HepG2 (cell line): ENCODE measurements around the gene DUSP9. TPM values are rescaled to one million over a fixed set of nuclear protein-coding genes. Genes with fewer than 3 reads are reported as not detected.
A peak's percentile ranks its signal among the peaks of the same experiment; 100 is the strongest.

Source experiments
- ATM ChIP-seq: fragments of 450-650 bp; IDR thresholded peaks from 2 replicates; pipeline ENCODE4 v1.7.1; 2017; ENCODE audit warnings: mild to moderate bottlenecking, borderline replicate concordance
- FUBP1 ChIP-seq: sonication (generic); formaldehyde crosslinking; IDR thresholded peaks from 2 replicates; pipeline ENCODE4 v1.5.1; 2020; ENCODE audit warnings: missing genetic modification reagents, mild to moderate bottlenecking, borderline replicate concordance
- JUN ChIP-seq: sonication (generic); formaldehyde crosslinking; IDR thresholded peaks from 2 replicates; pipeline ENCODE4 v1.4.0; 2020; ENCODE audit warnings: mild to moderate bottlenecking, missing genetic modification reagents
- KLF6 ChIP-seq: IDR thresholded peaks from 2 replicates; pipeline ENCODE4 v1.8.0; 2016; ENCODE audit warnings: missing biosample characterization, missing genetic modification reagents
- MAZ ChIP-seq, 2 experiments: sonication (generic) in 1 of 2; formaldehyde crosslinking in 1 of 2; IDR thresholded peaks; 2 replicates each; pipeline versions ENCODE4 v1.5.0 to v1.6.1; 2012 to 2020; ENCODE audit warnings: low read depth in 2 of 2, mild to moderate bottlenecking in 2 of 2, borderline replicate concordance in 1 of 2, improper control_type of control experiment in 1 of 2, low read length in 1 of 2, missing genetic modification reagents in 1 of 2, moderate library complexity in 1 of 2
- SNAPC4 ChIP-seq: sonication (generic); formaldehyde crosslinking; IDR thresholded peaks from 2 replicates; pipeline ENCODE4 v1.4.0; 2020; ENCODE audit warnings: mild to moderate bottlenecking, missing genetic modification reagents
- TFDP1 ChIP-seq: IDR thresholded peaks from 2 replicates; pipeline ENCODE4 v1.6.1; 2016; ENCODE audit warnings: missing compliant biosample characterization, missing genetic modification reagents, borderline replicate concordance
- TFE3 ChIP-seq: IDR thresholded peaks from 2 replicates; pipeline ENCODE4 v1.6.1; 2016
- THRA ChIP-seq: sonication (generic); formaldehyde crosslinking; IDR thresholded peaks from 2 replicates; pipeline ENCODE4 v1.4.0; 2020; ENCODE audit warnings: missing genetic modification reagents, borderline replicate concordance
- YEATS2 ChIP-seq: sonication (generic); formaldehyde crosslinking; IDR thresholded peaks from 2 replicates; pipeline ENCODE4 v1.4.0; 2020; ENCODE audit warnings: missing genetic modification reagents, borderline replicate concordance
- ZFP91 ChIP-seq: sonication (generic); formaldehyde crosslinking; IDR thresholded peaks from 2 replicates; pipeline ENCODE4 v1.9.0; 2022; ENCODE audit warnings: missing genetic modification reagents, mild to moderate bottlenecking, borderline replicate concordance
- ZNF230 ChIP-seq: sonication (generic); formaldehyde crosslinking; IDR thresholded peaks from 2 replicates; pipeline ENCODE4 v1.4.0; 2020; ENCODE audit warnings: mild to moderate bottlenecking, missing genetic modification reagents
- ZNF552 ChIP-seq: sonication (generic); formaldehyde crosslinking; IDR thresholded peaks from 2 replicates; pipeline ENCODE4 v1.9.0; 2022; ENCODE audit warnings: missing genetic modification reagents, mild to moderate bottlenecking, borderline replicate concordance
- ZNF850 ChIP-seq: sonication (generic); formaldehyde crosslinking; conservative IDR thresholded peaks from 2 replicates; pipeline ENCODE4 v1.9.0; 2021; ENCODE audit warnings: mild to moderate bottlenecking, missing genetic modification reagents
- polyA plus RNA-seq, 8 experiments: library from polyadenylated mRNA; depleted of rRNA in 3 of 8; stranded (reverse) in 7 of 8; unstranded in 1 of 8; fragments of >200 nt; fragmentation: Illumina TruSeq in 4 of 8; extraction: Trizol in 4 of 8; gene quantifications; 2 replicates each; pipeline versions ENCODE4 v1.2.1 to v1.2.3, GENCODE V29; 2011 to 2016; ENCODE audit warnings: low read depth in 4 of 8, missing spikeins in 1 of 8, mixed read lengths in 1 of 8; ENCODE audit not compliant: insufficient read depth in 1 of 8
- total RNA-seq, 5 experiments: library from RNA; depleted of rRNA; stranded (reverse); fragments of >200 nt; fragmentation: Illumina TruSeq; extraction: Trizol; gene quantifications; 2 replicates each; pipeline ENCODE4 v1.2.3, GENCODE V29; 2016; ENCODE audit warnings: low read depth in 1 of 5

The DUSP9 gene
- total and polyA plus RNA-seq, 2 of the 13 experiments (the other 11 are each of a cell fraction or from before 2014, with no cell fraction given) = 235 to 435 TPM

- TF ChIP-seq SNAPC4 (CRISPR knock-in tag) (0 out of 2 replicates have a peak, but pooled peaks have one; percentile 54), ZNF850 (CRISPR knock-in tag) (no peak), ZNF230 (CRISPR knock-in tag) (no peak), TFE3 (CRISPR knock-in tag) (peak; percentile 67), ZNF552 (CRISPR knock-in tag) (peak; percentile 59; the same call in 1 of the 2 replicates), THRA (CRISPR knock-in tag) (peak; percentile 72; the same call in 1 of the 2 replicates), TFDP1 (CRISPR knock-in tag) (peak; percentile 88; the same call in 1 of the 2 replicates), YEATS2 (no peak), JUN (CRISPR knock-in tag) (0 out of 2 replicates have a peak, but pooled peaks have one; percentile 9), FUBP1 (CRISPR knock-in tag) (no peak), MAZ (IDR thresholded peaks at IDR 0.05; ENCODE audit: borderline replicate concordance, low read depth, low read length) (0 out of 2 replicates have a peak, but pooled peaks have one; percentile 26), MAZ (CRISPR knock-in tag; IDR thresholded peaks at IDR 0.05; ENCODE audit: low read depth) (0 out of 2 replicates have a peak, but pooled peaks have one; percentile 23), ZFP91 (peak; percentile 65), KLF6 (CRISPR knock-in tag) (0 out of 2 replicates have a peak, but pooled peaks have one; percentile 31), ATM (no peak)
These were observed 19.3 kb upstream of the DUSP9 start (continued) for GRCh38 chrX:153627675-153628111.
